Activated T-cell treated with anti-CD3 and anti-CD28 coated beads, Interleukin-2, amount 50 U/mL, for 24 hours (primary cell): ENCODE measurements around the gene DAP.
"Not testable (repeated sequence)": the region's sequence is repeated elsewhere in the genome, so short reads cannot be mapped to it uniquely, and the experiment has no call there.

Experiments used
- DNase-seq: peaks from one replicate; pipeline ENCODE4 v3.0.0-alpha.2; 2020
- H3K27ac Mint-ChIP-seq: 2 replicates; pipeline ENCODE4 v1.8.0; 2020; ENCODE audit warnings: mild to moderate bottlenecking, mixed read lengths
- H3K27me3 Mint-ChIP-seq: 2 replicates; pipeline ENCODE4 v1.8.0; 2020; ENCODE audit warnings: mixed read lengths
- H3K36me3 Mint-ChIP-seq: 2 replicates; pipeline ENCODE4 v1.8.0; 2020; ENCODE audit warnings: low read depth, mixed read lengths
- H3K4me1 Mint-ChIP-seq: 2 replicates; pipeline ENCODE4 v1.8.0; 2020; ENCODE audit warnings: low read depth, mixed read lengths
- H3K4me3 Mint-ChIP-seq: 2 replicates; pipeline ENCODE4 v1.8.0; 2020; ENCODE audit warnings: mild to moderate bottlenecking, moderate library complexity, mixed read lengths
- H3K9me3 Mint-ChIP-seq: 2 replicates; pipeline ENCODE4 v1.8.0; 2020; ENCODE audit warnings: mixed read lengths

The DAP gene

GRCh38 chr5:10673407-10673806, 87.6 kb downstream of the DAP start:
- Mint-ChIP-seq H3K9me3 (peaks cover 11% of the 10 kb centered on the region), H3K27ac (no peak overlapping the region), H3K4me3 (no peak overlapping the region), H3K27me3 (no peaks in the 10 kb centered on the region), H3K36me3 (peaks cover 16% of the 10 kb centered on the region), H3K4me1 (no peaks in the 10 kb centered on the region)
- no peak for DNase-seq

GRCh38 chr5:10673017-10673389, 88.0 kb downstream of the DAP start:
- peak; percentile 7 for DNase-seq
- H3K4me3 Mint-ChIP-seq, result no peak overlapping the region
- H3K4me1 Mint-ChIP-seq, result no peaks in the 10 kb centered on the region
- H3K9me3 Mint-ChIP-seq, result peaks cover 11% of the 10 kb centered on the region
- H3K36me3 Mint-ChIP-seq, result peaks cover 12% of the 10 kb centered on the region
- no peaks in the 10 kb centered on the region for H3K27me3 Mint-ChIP-seq
- H3K27ac Mint-ChIP-seq, result no peak overlapping the region

- no peak for DNase-seq
- Mint-ChIP-seq H3K36me3 (peaks cover 5% of the 10 kb centered on the region), H3K27me3 (no peaks in the 10 kb centered on the region), H3K27ac (no peak overlapping the region), H3K4me3 (no peak overlapping the region), H3K9me3 (peaks cover 6% of the 10 kb centered on the region), H3K4me1 (no peaks in the 10 kb centered on the region)
Observed at GRCh38 chr5:10672146-10673016, 88.7 kb downstream of the DAP start.

GRCh38 chr5:10671041-10672008, 89.7 kb downstream of the DAP start:
- DNase-seq, result no peak
- no peak overlapping the region for H3K4me3 Mint-ChIP-seq
- H3K27me3 Mint-ChIP-seq, result no peaks in the 10 kb centered on the region
- no peak overlapping the region for H3K27ac Mint-ChIP-seq
- no peaks in the 10 kb centered on the region for H3K36me3 Mint-ChIP-seq
- no peaks in the 10 kb centered on the region for H3K4me1 Mint-ChIP-seq
- no peaks in the 10 kb centered on the region for H3K9me3 Mint-ChIP-seq

- no peaks in the 10 kb centered on the region for H3K9me3 Mint-ChIP-seq
- H3K27me3 Mint-ChIP-seq, result no peaks in the 10 kb centered on the region
- H3K27ac Mint-ChIP-seq, result no peak overlapping the region
- H3K4me1 Mint-ChIP-seq, result no peaks in the 10 kb centered on the region
- H3K4me3 Mint-ChIP-seq, result no peak overlapping the region
- DNase-seq, result no peak
- H3K36me3 Mint-ChIP-seq, result no peaks in the 10 kb centered on the region
Observed at GRCh38 chr5:10669983-10670382, 91.1 kb downstream of the DAP start.

GRCh38 chr5:10668697-10669096, 92.3 kb downstream of the DAP start:
- Mint-ChIP-seq H3K27me3 (no peaks in the 10 kb centered on the region), H3K4me3 (no peak overlapping the region), H3K9me3 (no peaks in the 10 kb centered on the region), H3K36me3 (no peaks in the 10 kb centered on the region), H3K27ac (no peak overlapping the region), H3K4me1 (no peaks in the 10 kb centered on the region)
- no peak for DNase-seq

- Mint-ChIP-seq H3K4me3 (no peak overlapping the region), H3K36me3 (no peaks in the 10 kb centered on the region), H3K27me3 (no peaks in the 10 kb centered on the region), H3K9me3 (no peaks in the 10 kb centered on the region), H3K4me1 (no peaks in the 10 kb centered on the region), H3K27ac (no peak overlapping the region)
- DNase-seq, result no peak
Observed at GRCh38 chr5:10667431-10668057, 93.5 kb downstream of the DAP start.

- Mint-ChIP-seq H3K4me1 (no peaks in the 10 kb centered on the region), H3K9me3 (no peaks in the 10 kb centered on the region)
Observed at GRCh38 chr5:10666531-10667299, 94.3 kb downstream of the DAP start.

GRCh38 chr5:10665799-10666198, 95.2 kb downstream of the DAP start:
- H3K36me3 Mint-ChIP-seq, result no peaks in the 10 kb centered on the region
- H3K4me1 Mint-ChIP-seq, result no peaks in the 10 kb centered on the region
- H3K27me3 Mint-ChIP-seq, result no peaks in the 10 kb centered on the region
- no peak overlapping the region for H3K27ac Mint-ChIP-seq
- DNase-seq, result no peak
- no peak overlapping the region for H3K4me3 Mint-ChIP-seq
- H3K9me3 Mint-ChIP-seq, result no peaks in the 10 kb centered on the region

More at GRCh38 chr5:10666531-10667299, 94.3 kb downstream of the DAP start:
- no peak for DNase-seq
- no peak overlapping the region for H3K4me3 Mint-ChIP-seq
- H3K27me3 Mint-ChIP-seq, result no peaks in the 10 kb centered on the region
- no peaks in the 10 kb centered on the region for H3K36me3 Mint-ChIP-seq
- no peak overlapping the region for H3K27ac Mint-ChIP-seq

- not testable (repeated sequence) for H3K4me3 Mint-ChIP-seq, H3K4me1 Mint-ChIP-seq, H3K36me3 Mint-ChIP-seq, H3K27me3 Mint-ChIP-seq, H3K9me3 Mint-ChIP-seq, H3K27ac Mint-ChIP-seq
- DNase-seq, result peak; percentile 14
Observed at GRCh38 chr5:10664180-10664769, 96.8 kb downstream of the DAP start.

- H3K4me3 Mint-ChIP-seq, result no peak overlapping the region
- no peak overlapping the region for H3K27ac Mint-ChIP-seq
- H3K9me3 Mint-ChIP-seq, result no peaks in the 10 kb centered on the region
Observed at GRCh38 chr5:10663489-10664179, 97.4 kb downstream of the DAP start.

GRCh38 chr5:10662661-10663488, 98.2 kb downstream of the DAP start:
- no peaks in the 10 kb centered on the region for H3K27me3 Mint-ChIP-seq

More at GRCh38 chr5:10663489-10664179, 97.4 kb downstream of the DAP start:
- Mint-ChIP-seq H3K4me1 (no peaks in the 10 kb centered on the region), H3K36me3 (no peaks in the 10 kb centered on the region), H3K27me3 (no peaks in the 10 kb centered on the region)
- DNase-seq, result no peak

More at GRCh38 chr5:10662661-10663488, 98.2 kb downstream of the DAP start:
- no peaks in the 10 kb centered on the region for H3K4me1 Mint-ChIP-seq
- no peaks in the 10 kb centered on the region for H3K36me3 Mint-ChIP-seq
- H3K4me3 Mint-ChIP-seq, result no peak overlapping the region
- no peaks in the 10 kb centered on the region for H3K9me3 Mint-ChIP-seq
- no peak for DNase-seq
- no peak overlapping the region for H3K27ac Mint-ChIP-seq
